ENCODE data around the gene USP22.

Gene USP22

DNA sequence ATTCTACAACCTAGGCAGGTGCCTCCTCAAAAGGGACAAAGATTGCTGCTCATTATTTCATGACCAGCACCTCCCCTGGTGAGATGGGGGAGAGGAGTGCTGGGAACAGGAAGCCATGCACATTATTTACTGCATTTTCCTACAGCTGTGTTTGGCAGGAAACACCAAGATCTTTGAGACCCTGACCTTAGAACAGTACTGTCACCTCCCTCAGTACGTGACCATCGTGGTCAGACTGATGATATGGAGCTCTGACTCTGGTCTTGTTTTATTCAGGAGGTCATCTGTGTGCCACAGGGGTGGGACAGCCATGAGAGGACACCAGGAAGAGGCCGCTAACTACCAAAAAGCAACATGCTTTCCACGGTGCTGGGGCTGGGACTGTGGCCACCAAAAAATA lies 37.4 kb downstream of the USP22 start:
- peak overlapping the region; percentile 13; the same call in 1 of the 2 replicates for H3K27ac ChIP-seq
- TF ChIP-seq CTCF (IDR thresholded peaks at IDR 0.05) (no peak), ZFX (IDR thresholded peaks at IDR 0.05; ENCODE audit: borderline replicate concordance) (no peak)

DNA sequence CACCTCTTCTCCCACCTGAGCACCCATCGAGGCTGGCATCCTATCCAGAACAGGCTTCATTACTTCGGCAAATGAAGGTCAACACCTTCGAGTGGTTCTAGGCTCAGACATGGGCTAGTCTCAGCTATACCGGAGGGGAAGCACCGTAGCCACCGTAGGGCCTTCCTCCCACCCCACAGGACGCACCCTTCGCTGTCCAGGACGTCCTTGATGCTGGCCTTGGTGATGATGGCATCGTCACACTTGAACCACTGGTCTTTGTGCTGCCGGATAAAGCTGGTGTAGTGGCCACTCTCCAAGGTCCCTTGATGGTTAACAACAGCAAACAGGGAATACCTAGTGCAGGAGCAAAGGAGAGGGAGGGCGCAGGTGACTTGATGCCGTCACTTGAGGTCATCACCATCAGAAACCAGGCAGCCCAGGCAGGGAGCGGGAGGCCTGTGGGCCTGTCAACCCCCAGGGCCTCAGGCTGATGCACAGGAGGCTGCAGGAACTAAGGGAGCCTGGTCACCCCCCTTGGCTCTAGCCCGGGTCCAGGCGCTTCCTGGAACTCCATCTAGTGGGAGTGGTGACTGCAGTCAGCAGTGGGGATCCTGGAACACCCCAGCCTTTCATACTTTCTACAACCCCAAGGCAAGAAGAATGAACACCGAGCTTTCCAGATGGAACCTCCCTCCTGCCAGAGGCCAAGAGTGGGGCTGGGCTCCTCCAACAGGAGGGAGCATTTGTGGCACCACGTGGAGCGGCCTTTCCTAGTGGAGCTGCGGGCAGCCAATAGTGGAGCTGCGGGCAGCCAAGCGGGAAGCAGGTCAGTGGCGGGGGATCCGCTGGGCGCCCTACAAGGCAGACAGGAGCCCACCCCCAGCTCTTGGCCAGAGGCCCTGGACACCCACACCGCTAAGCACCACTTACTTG lies 38.5 kb downstream of the USP22 start:
- peak overlapping the region; percentile 38; the same call in 1 of the 2 replicates for H3K27ac ChIP-seq
- TF ChIP-seq ZFX (IDR thresholded peaks at IDR 0.05; ENCODE audit: borderline replicate concordance) (no peak), CTCF (IDR thresholded peaks at IDR 0.05) (no peak)

GRCh38 chr17:21003007-21003621 lies 39.7 kb downstream of the USP22 start:
- no peak for TF ChIP-seq CTCF (IDR thresholded peaks at IDR 0.05)
- no peak for TF ChIP-seq ZFX (IDR thresholded peaks at IDR 0.05; ENCODE audit: borderline replicate concordance)
- H3K27ac ChIP-seq = peak overlapping the region; percentile 38; the same call in 1 of the 2 replicates

- H3K27ac ChIP-seq = peak overlapping the region; percentile 38
- TF ChIP-seq ZFX (IDR thresholded peaks at IDR 0.05; ENCODE audit: borderline replicate concordance) (no peak), CTCF (IDR thresholded peaks at IDR 0.05) (no peak)
These were observed 40.4 kb downstream of the USP22 start for GRCh38 chr17:21002309-21003006.

GRCh38 chr17:21001813-21002221 lies 41.0 kb downstream of the USP22 start:
- H3K27ac ChIP-seq = peak overlapping the region; percentile 38
- TF ChIP-seq CTCF (IDR thresholded peaks at IDR 0.05) (no peak), ZFX (IDR thresholded peaks at IDR 0.05; ENCODE audit: borderline replicate concordance) (no peak)

DNA sequence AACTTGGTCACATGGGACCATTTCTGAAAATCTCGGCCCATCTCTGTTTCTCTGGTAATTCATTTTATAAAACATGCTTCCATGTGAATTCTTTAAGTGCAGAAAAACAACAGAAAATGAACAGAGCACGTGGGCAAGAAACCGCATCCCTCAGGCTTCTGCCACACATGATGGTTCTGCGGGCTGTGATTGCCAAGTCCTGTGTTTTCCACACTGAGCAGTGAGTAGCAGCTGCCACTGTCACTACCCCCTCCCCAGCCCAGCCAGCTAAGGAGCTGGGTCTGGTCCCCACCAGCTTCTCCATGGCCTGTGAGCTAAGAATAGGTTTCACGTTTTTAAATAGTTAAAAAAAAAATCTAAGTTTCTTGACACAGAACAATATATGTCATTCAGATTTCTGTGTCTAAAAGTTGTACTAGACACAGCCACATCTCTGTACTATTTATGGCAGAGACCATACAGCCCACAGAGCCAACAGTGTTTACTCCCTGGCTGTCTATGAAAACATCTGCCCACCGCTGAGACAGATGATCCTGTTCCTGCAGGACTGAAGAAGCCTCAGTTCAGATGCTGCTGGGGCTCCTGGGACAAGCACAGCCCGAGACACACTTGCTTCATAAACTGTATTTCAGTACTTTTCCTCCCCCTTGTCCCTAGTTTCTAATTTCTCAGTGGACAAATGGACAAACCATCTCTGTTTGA lies 41.5 kb downstream of the USP22 start:
- H3K27ac ChIP-seq = peak overlapping the region; percentile 38
- no peak for TF ChIP-seq CTCF (IDR thresholded peaks at IDR 0.05)

All from 22Rv1 (cell line).